ENCODE results near the gene SPTSSA.

DNA sequence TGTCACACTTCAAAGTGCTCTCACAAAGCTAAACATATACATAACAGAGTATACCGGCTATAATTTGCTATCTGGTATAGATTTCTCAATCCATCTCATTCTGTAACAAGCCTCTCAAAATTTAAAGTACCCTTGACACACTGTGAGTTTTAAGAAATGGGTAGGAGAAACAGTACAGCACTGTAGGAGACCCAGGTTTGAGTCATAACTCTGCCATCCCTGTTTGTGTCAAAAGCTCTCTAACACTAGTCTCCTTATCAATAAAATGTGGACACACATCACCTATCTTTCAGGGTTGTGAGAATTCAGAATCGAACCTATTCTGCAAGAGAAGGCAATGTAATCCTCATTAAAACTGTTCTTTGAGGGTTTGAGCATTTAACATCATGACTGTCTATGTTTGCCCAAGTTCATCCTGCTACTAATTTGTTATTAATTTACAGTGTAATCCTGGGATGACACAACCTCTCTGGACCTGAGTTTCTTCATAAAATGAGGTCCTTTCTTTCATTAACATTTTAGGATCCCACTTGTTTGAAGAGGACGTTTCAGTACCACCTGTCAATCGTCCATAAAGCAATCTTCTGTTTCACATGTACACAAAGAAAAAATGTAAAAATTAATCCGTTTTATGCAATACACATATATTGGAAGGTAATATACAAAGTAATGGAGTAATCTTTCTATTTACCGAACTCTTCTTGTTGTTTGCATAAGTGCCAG, 12.1 kb downstream of the SPTSSA start:
- TF ChIP-seq CTCF (IDR thresholded peaks at IDR 0.05) (no peak), POLR2AphosphoS5 (IDR thresholded peaks at IDR 0.05) (no peak), POLR2A (IDR thresholded peaks at IDR 0.05) (no peak), EP300 (IDR thresholded peaks at IDR 0.05) (no peak)

All from suprapubic skin (tissue), 4 donors.